ENCODE data around the gene CCDC88C. TPM values are rescaled to one million over a fixed set of nuclear protein-coding genes. Genes with fewer than 3 reads are reported as not detected.

The CCDC88C gene
- total RNA-seq, 2 experiments from 2014 or later, result 83.6 to 87.8 TPM

- H3K4me3 Mint-ChIP-seq, result no peak overlapping the region
- DNase-seq, result no peak
- ChIA-PET CTCF (interaction anchor here (1.1 to 4.1 kb wide), 4 partner anchors 10 to 82 kb away, joined by 3 to 21 read pairs (median 4); partner anchors contain the start of gene GPR68), POLR2A (interaction anchor here (1.1 to 10.7 kb wide), 4 partner anchors 9 to 82 kb away, joined by 3 to 103 read pairs (median 4); partner anchors contain the start of gene GPR68)
- TF ChIP-seq, protein P1, sequence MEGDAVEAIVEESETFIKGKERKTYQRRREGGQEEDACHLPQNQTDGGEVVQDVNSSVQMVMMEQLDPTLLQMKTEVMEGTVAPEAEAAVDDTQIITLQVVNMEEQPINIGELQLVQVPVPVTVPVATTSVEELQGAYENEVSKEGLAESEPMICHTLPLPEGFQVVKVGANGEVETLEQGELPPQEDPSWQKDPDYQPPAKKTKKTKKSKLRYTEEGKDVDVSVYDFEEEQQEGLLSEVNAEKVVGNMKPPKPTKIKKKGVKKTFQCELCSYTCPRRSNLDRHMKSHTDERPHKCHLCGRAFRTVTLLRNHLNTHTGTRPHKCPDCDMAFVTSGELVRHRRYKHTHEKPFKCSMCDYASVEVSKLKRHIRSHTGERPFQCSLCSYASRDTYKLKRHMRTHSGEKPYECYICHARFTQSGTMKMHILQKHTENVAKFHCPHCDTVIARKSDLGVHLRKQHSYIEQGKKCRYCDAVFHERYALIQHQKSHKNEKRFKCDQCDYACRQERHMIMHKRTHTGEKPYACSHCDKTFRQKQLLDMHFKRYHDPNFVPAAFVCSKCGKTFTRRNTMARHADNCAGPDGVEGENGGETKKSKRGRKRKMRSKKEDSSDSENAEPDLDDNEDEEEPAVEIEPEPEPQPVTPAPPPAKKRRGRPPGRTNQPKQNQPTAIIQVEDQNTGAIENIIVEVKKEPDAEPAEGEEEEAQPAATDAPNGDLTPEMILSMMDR (IDR thresholded peaks at IDR 0.05), result no peak
- H3K27ac Mint-ChIP-seq, result no peak overlapping the region
- peaks cover 58% of the 10 kb centered on the region for H3K4me1 Mint-ChIP-seq (ENCODE audit: low read depth)
- H3K9me3 Mint-ChIP-seq, result peaks cover 3% of the 10 kb centered on the region
- no peaks in the 10 kb centered on the region for H3K36me3 Mint-ChIP-seq (ENCODE audit: low read depth)
- intact Hi-C loops (cut with micrococcal nuclease), result no loop called here
- ATAC-seq, result no peak
- peaks cover 1% of the 10 kb centered on the region for H3K27me3 Mint-ChIP-seq
Measured at GRCh38 chr14:91258876-91259275, 158.7 kb downstream of the CCDC88C start.

DNA sequence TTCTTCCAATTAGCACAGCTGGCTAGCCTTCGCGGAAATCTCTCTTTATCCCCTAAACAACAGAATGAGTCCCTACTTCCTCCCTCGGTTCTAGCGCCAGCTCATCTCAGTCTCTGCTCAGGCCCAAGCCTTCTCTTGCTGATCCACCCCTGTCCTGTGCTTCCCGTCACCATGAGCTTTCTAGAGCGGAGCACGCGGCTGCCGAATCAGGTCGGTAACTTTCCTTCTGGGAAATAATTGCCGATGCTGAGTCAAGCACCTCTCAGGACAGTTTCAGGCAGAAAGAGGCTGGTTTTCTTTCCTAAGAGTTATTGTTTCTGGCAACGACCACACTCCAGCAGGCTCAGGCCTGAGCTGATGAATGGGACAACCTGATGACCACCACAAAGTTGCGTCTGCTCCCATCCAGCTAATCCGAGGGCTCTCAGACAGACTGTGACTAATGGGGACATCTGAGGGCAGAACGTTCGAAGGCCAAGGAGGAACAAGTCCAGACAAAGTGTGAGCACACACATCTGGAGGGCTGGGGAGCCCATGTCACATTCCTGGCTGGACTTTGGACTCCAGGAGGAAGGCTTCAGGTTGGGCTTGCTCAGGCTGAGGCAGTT lies 159.5 kb downstream of the CCDC88C start:
- DNase-seq (no peak), ATAC-seq (no peak)
- peaks cover 54% of the 10 kb centered on the region for H3K4me1 Mint-ChIP-seq (ENCODE audit: low read depth)
- ChIA-PET POLR2A (interaction anchor here (1.1 to 10.7 kb wide), 5 partner anchors 8 to 81 kb away, joined by 3 to 103 read pairs (median 4); partner anchors contain the start of gene GPR68), CTCF (interaction anchor here (1.2 to 4.1 kb wide), 4 partner anchors 14 to 81 kb away, joined by 3 to 21 read pairs (median 3); partner anchors contain the start of gene GPR68)
- peaks cover 3% of the 10 kb centered on the region for H3K9me3 Mint-ChIP-seq
- H3K27ac Mint-ChIP-seq, result no peak overlapping the region
- no peaks in the 10 kb centered on the region for H3K36me3 Mint-ChIP-seq (ENCODE audit: low read depth)
- no peak overlapping the region for H3K4me3 Mint-ChIP-seq
- intact Hi-C loops (cut with micrococcal nuclease), result no loop called here
- TF ChIP-seq, protein P1 (IDR thresholded peaks at IDR 0.05), result no peak
- H3K27me3 Mint-ChIP-seq, result peaks cover 1% of the 10 kb centered on the region

DNA sequence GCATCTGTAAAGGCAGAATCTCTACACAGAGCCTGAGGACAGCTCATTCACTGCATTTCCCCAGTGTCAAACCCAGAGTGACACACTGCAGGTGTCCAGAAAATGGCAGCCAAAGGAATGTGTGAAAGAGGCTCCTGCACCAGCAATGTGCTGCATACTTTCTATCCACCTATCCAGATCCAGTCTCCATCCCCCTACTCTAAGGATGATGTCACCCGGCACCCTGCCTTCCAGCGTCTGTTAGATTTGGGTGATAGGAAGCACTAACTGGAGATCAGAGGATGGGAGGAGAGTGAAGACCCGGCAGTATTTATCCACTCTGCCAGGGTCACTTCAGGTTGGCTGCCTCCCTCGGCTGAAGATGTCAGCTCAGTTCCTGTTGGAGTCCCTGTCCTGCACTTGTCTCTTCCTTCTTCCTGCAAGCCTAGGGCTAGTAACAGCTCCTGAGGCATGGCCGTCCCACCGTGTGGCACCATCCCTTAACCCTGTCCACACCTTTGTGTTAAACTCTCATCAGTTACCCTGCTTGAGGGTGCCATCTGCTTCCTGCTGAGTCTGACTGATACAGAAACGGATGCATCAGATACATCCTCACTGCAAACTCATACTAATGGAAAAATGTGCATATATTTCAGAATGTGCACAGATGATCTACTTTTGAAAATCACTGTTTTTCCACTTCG lies 160.2 kb downstream of the CCDC88C start:
- TF ChIP-seq, protein P1 (IDR thresholded peaks at IDR 0.05), result no peak
- DNase-seq (no peak), ATAC-seq (no peak)
- no peaks in the 10 kb centered on the region for H3K36me3 Mint-ChIP-seq (ENCODE audit: low read depth)
- no peak overlapping the region for H3K27ac Mint-ChIP-seq
- POLR2A ChIA-PET, result interaction anchor here (0.6 to 10.7 kb wide), 5 partner anchors 8 to 161 kb away, joined by 3 to 103 read pairs (median 4); partner anchors contain the start of genes CCDC88C and GPR68
- no peak overlapping the region for H3K4me3 Mint-ChIP-seq
- intact Hi-C loops (cut with micrococcal nuclease), result no loop called here
- peaks cover 3% of the 10 kb centered on the region for H3K9me3 Mint-ChIP-seq
- peaks cover 1% of the 10 kb centered on the region for H3K27me3 Mint-ChIP-seq
- CTCF ChIA-PET, result interaction anchor here (1.2 to 4.1 kb wide), 4 partner anchors 13 to 81 kb away, joined by 3 to 21 read pairs (median 3); partner anchors contain the start of gene GPR68
- peaks cover 57% of the 10 kb centered on the region for H3K4me1 Mint-ChIP-seq (ENCODE audit: low read depth)

- Mint-ChIP-seq H3K9me3 (peaks cover 3% of the 10 kb centered on the region), H3K4me3 (no peak overlapping the region), H3K27me3 (peaks cover 1% of the 10 kb centered on the region), H3K27ac (no peak overlapping the region), H3K36me3 (ENCODE audit: low read depth) (peaks cover 4% of the 10 kb centered on the region), H3K4me1 (ENCODE audit: low read depth) (peaks cover 60% of the 10 kb centered on the region)
- POLR2A ChIA-PET, result interaction anchor here (0.6 to 10.7 kb wide), 5 partner anchors 12 to 162 kb away, joined by 3 to 103 read pairs (median 4); partner anchors contain the start of genes CCDC88C and GPR68
- TF ChIP-seq, protein P1 (IDR thresholded peaks at IDR 0.05), result no peak
- no peak for DNase-seq
- intact Hi-C loops (cut with micrococcal nuclease), result no loop called here
- CTCF ChIA-PET, result interaction anchor here (1.2 to 4.1 kb wide), 4 partner anchors 8 to 80 kb away, joined by 3 to 21 read pairs (median 4); no protein-coding TSS in a partner anchor
- ATAC-seq, result no peak
Measured at GRCh38 chr14:91256661-91257060, 161.0 kb downstream of the CCDC88C start.

All from activated CD8-positive, alpha-beta T cell treated with anti-CD3 and anti-CD28 coated beads for 36 hours (primary cell).